Endothelial cell of coronary artery (primary cell): ENCODE measurements around the gene DBI. TPM values are rescaled to one million over a fixed set of nuclear protein-coding genes. Genes with fewer than 3 reads are reported as not detected.

Experiments
- total RNA-seq: library from RNA; depleted of rRNA; stranded (reverse); fragments of >200 nt; gene quantifications from 2 replicates; pipeline ENCODE4 v1.2.3, GENCODE V29; 2014

The DBI gene
- total RNA-seq, result 77.4 and 83.5 TPM in 2 replicates

GRCh38 chr2:119366649-119367471 is at the start of gene DBI, which contains the start of gene C2orf76:
Gene DBI (plus strand): TSS chr2:119366977. CDS start chr2:119367052, 75 bp downstream.
Gene C2orf76 (minus strand): TSS chr2:119366834. CDS start chr2:119339959, 26,875 bp downstream.

Other genes with a start within 250 kb of the DBI start
- gene C1QL2, start 208.2 kb upstream of the DBI start, total RNA-seq, result not detected in 2 replicates
- gene STEAP3, start 143.1 kb upstream of the DBI start, total RNA-seq, result 2.4 and 13.3 TPM in 2 replicates
- 8.2 and 9.3 TPM in 2 replicates for gene C2orf76, start 143 bp upstream of the DBI start, total RNA-seq
- gene TMEM37, start 64.9 kb downstream of the DBI start, total RNA-seq, result 0.94 and 1.3 TPM in 2 replicates
- gene SCTR, start 157.5 kb downstream of the DBI start, total RNA-seq, result not detected in 2 replicates
- gene CFAP221, start 177.5 kb downstream of the DBI start, total RNA-seq, result 0.19 TPM in 1 of 2 replicates, not detected in the other